SK-N-SH (cell line): ENCODE results near the gene PRF1.

Experiments used
- EP300 ChIP-seq, 2 experiments: IDR thresholded peaks; 2 replicates each; pipeline versions ENCODE4 v1.4.0 to v1.6.1; 2012; ENCODE audit warnings: borderline replicate concordance in 1 of 2, low read depth in 1 of 2, low read length in 1 of 2
- EZH2phosphoT487 ChIP-seq: fragments of 200-600 bp; sonication (generic); IDR thresholded peaks from 2 replicates; pipeline ENCODE4 v1.6.1; 2017; ENCODE audit warnings: low read depth, mixed run types, mild to moderate bottlenecking, antibody characterized with exemption, moderate library complexity, borderline replicate concordance
- JUND ChIP-seq: IDR thresholded peaks from 2 replicates; pipeline ENCODE4 v1.4.0; 2012
- MEF2A ChIP-seq: IDR thresholded peaks from 2 replicates; pipeline ENCODE4 v1.4.0; 2012; ENCODE audit warnings: low read depth, borderline replicate concordance
- MXI1 ChIP-seq: IDR thresholded peaks from 2 replicates; pipeline ENCODE4 v1.6.1; 2012; ENCODE audit warnings: mild to moderate bottlenecking, low read depth, low read length, improper control_type of control experiment
- POLR2AphosphoS5 ChIP-seq: IDR thresholded peaks from 2 replicates; pipeline ENCODE4 v1.6.1; 2012; ENCODE audit warnings: low read depth, low read length
- TAF1 ChIP-seq: IDR thresholded peaks from 2 replicates; pipeline ENCODE4 v1.6.1; 2012; ENCODE audit warnings: low read depth, mild to moderate bottlenecking, low read length, moderate library complexity, borderline replicate concordance
- TCF12 ChIP-seq: IDR thresholded peaks from 2 replicates; pipeline ENCODE4 v1.4.0; 2012
- TEAD4 ChIP-seq: IDR thresholded peaks from 2 replicates; pipeline ENCODE4 v1.4.0; 2012; ENCODE audit warnings: mild to moderate bottlenecking, borderline replicate concordance; ENCODE audit not compliant: insufficient read depth
- TF ChIP-seq, protein P1 (sequence below): fragments of 200-600 bp; sonication (generic); IDR thresholded peaks from 2 replicates; pipeline ENCODE4 v1.6.1; 2017; ENCODE audit warnings: antibody characterized with exemption, mild to moderate bottlenecking, moderate library complexity
- TF ChIP-seq, protein P2 (sequence below): IDR thresholded peaks from 2 replicates; pipeline ENCODE4 v1.6.1; 2012; ENCODE audit warnings: mild to moderate bottlenecking, low read depth, low read length, moderate library complexity
- TF ChIP-seq, protein P3 (sequence below): IDR thresholded peaks from 2 replicates; pipeline ENCODE4 v1.4.0; 2012; ENCODE audit warnings: low read depth
- TF ChIP-seq, protein P4 (sequence below): fragments of 150-350 bp; IDR thresholded peaks from 2 replicates; pipeline ENCODE4 v1.6.1; 2016; ENCODE audit warnings: mild to moderate bottlenecking, low read depth, low read length

DNA sequence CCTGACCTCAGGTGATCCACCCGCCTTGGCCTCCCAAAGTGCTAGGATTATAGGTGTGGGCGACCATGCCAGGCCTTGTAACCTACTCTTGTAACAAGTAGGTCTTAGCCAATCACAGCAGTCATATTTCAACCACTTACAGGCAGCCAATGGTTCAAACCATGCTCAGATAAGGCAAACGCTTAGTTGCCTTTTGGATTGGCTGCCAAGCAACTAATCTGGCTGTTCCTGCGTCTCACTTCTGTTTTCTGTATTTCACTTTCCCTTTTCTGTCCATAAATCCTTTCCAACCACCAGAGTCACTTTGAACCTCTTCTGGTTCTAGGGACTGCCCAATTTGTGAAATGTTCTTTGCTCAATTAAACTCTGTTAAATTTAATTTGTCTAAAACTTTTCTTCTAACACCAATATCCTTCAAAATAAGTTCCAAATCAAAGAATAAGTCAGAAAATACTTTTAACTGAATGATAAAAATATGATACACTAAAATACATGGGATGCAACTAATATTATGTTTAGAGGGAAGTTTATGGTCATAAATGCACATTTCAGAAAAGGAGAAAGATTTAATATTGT, 19.1 kb upstream of the PRF1 start:
- TF ChIP-seq, protein P1, sequence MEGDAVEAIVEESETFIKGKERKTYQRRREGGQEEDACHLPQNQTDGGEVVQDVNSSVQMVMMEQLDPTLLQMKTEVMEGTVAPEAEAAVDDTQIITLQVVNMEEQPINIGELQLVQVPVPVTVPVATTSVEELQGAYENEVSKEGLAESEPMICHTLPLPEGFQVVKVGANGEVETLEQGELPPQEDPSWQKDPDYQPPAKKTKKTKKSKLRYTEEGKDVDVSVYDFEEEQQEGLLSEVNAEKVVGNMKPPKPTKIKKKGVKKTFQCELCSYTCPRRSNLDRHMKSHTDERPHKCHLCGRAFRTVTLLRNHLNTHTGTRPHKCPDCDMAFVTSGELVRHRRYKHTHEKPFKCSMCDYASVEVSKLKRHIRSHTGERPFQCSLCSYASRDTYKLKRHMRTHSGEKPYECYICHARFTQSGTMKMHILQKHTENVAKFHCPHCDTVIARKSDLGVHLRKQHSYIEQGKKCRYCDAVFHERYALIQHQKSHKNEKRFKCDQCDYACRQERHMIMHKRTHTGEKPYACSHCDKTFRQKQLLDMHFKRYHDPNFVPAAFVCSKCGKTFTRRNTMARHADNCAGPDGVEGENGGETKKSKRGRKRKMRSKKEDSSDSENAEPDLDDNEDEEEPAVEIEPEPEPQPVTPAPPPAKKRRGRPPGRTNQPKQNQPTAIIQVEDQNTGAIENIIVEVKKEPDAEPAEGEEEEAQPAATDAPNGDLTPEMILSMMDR: no peak
- TF ChIP-seq TAF1: no peak
- no peak for TF ChIP-seq TEAD4
- TF ChIP-seq TCF12: no peak
- TF ChIP-seq, protein P2, sequence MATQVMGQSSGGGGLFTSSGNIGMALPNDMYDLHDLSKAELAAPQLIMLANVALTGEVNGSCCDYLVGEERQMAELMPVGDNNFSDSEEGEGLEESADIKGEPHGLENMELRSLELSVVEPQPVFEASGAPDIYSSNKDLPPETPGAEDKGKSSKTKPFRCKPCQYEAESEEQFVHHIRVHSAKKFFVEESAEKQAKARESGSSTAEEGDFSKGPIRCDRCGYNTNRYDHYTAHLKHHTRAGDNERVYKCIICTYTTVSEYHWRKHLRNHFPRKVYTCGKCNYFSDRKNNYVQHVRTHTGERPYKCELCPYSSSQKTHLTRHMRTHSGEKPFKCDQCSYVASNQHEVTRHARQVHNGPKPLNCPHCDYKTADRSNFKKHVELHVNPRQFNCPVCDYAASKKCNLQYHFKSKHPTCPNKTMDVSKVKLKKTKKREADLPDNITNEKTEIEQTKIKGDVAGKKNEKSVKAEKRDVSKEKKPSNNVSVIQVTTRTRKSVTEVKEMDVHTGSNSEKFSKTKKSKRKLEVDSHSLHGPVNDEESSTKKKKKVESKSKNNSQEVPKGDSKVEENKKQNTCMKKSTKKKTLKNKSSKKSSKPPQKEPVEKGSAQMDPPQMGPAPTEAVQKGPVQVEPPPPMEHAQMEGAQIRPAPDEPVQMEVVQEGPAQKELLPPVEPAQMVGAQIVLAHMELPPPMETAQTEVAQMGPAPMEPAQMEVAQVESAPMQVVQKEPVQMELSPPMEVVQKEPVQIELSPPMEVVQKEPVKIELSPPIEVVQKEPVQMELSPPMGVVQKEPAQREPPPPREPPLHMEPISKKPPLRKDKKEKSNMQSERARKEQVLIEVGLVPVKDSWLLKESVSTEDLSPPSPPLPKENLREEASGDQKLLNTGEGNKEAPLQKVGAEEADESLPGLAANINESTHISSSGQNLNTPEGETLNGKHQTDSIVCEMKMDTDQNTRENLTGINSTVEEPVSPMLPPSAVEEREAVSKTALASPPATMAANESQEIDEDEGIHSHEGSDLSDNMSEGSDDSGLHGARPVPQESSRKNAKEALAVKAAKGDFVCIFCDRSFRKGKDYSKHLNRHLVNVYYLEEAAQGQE: no peak
- TF ChIP-seq EP300 (IDR thresholded peaks at IDR 0.05; ENCODE audit: borderline replicate concordance in 1 of 2, low read depth in 1 of 2, low read length in 1 of 2): no peak
- TF ChIP-seq, protein P3, sequence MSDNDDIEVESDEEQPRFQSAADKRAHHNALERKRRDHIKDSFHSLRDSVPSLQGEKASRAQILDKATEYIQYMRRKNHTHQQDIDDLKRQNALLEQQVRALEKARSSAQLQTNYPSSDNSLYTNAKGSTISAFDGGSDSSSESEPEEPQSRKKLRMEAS: no peak
- no peak for TF ChIP-seq MXI1
- TF ChIP-seq, protein P4, sequence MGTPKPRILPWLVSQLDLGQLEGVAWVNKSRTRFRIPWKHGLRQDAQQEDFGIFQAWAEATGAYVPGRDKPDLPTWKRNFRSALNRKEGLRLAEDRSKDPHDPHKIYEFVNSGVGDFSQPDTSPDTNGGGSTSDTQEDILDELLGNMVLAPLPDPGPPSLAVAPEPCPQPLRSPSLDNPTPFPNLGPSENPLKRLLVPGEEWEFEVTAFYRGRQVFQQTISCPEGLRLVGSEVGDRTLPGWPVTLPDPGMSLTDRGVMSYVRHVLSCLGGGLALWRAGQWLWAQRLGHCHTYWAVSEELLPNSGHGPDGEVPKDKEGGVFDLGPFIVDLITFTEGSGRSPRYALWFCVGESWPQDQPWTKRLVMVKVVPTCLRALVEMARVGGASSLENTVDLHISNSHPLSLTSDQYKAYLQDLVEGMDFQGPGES: no peak
- no peak for TF ChIP-seq JUND
- TF ChIP-seq EZH2phosphoT487: no peak
- TF ChIP-seq MEF2A: no peak
- TF ChIP-seq POLR2AphosphoS5: no peak
